CD4-positive, alpha-beta T cell treated with Interleukin-2 at 100 ng/mL for 4 hours (primary cell): ENCODE data around the gene MAGI2.

Experiments used
- DNase-seq: peaks from one replicate; pipeline ENCODE4 v3.0.0-alpha.2; 2020; ENCODE audit warnings: low spot score

MAGI2 gene

GRCh38 chr7:77985974-77986339 is 1467.5 kb downstream of the MAGI2 start:
- no peak for DNase-seq

GRCh38 chr7:77985232-77985973 is 1468.1 kb downstream of the MAGI2 start:
- no peak for DNase-seq

- no peak for DNase-seq
Observed at GRCh38 chr7:77983973-77984372, 1469.5 kb downstream of the MAGI2 start.

GRCh38 chr7:77982926-77983550 is 1470.4 kb downstream of the MAGI2 start:
- no peak for DNase-seq

GRCh38 chr7:77980087-77980713 is 1473.3 kb downstream of the MAGI2 start:
- DNase-seq: no peak

GRCh38 chr7:77979219-77979618 is 1474.2 kb downstream of the MAGI2 start:
- no peak for DNase-seq

- DNase-seq: no peak
Observed at GRCh38 chr7:77975672-77976480, 1477.6 kb downstream of the MAGI2 start.

GRCh38 chr7:77971726-77972125 is 1481.7 kb downstream of the MAGI2 start:
- no peak for DNase-seq

GRCh38 chr7:77967429-77967828 is 1486.0 kb downstream of the MAGI2 start:
- no peak for DNase-seq
